ENCODE data around the gene METAP1.

- no peak for TF ChIP-seq CTCF (conservative IDR thresholded peaks at IDR 0.05 in 1 of 2, IDR thresholded peaks at IDR 0.05 in 1 of 2; ENCODE audit: low read depth in 1 of 2, low read length in 2 of 2)
- TF ChIP-seq EZH2 (IDR thresholded peaks at IDR 0.05; ENCODE audit: low read length, missing control alignments) = no peak
Measured at GRCh38 chr4:98994474-98995182, 893 bp upstream of the METAP1 start.
